Vagina (tissue), 2 donors: Measurements from ENCODE around the gene PEX26.

Source experiments
- POLR2A ChIP-seq, 2 donors: fragments of 450-650 bp; IDR thresholded peaks; one replicate each; pipeline ENCODE4 v1.6.1; 2017; ENCODE audit warnings: antibody characterized with exemption in 2 of 2, mild to moderate bottlenecking in 2 of 2, moderate library complexity in 2 of 2
- TF ChIP-seq, protein P1 (sequence below), 3 experiments: fragments of 450-650 bp in 2 of 3; fragments of 200-600 bp in 1 of 3; sonication (generic) in 1 of 3; IDR thresholded peaks; one replicate each; pipeline ENCODE4 v1.5.1; 2017 to 2019; ENCODE audit warnings: antibody characterized with exemption in 3 of 3, mild to moderate bottlenecking in 2 of 3, moderate library complexity in 2 of 3

DNA sequence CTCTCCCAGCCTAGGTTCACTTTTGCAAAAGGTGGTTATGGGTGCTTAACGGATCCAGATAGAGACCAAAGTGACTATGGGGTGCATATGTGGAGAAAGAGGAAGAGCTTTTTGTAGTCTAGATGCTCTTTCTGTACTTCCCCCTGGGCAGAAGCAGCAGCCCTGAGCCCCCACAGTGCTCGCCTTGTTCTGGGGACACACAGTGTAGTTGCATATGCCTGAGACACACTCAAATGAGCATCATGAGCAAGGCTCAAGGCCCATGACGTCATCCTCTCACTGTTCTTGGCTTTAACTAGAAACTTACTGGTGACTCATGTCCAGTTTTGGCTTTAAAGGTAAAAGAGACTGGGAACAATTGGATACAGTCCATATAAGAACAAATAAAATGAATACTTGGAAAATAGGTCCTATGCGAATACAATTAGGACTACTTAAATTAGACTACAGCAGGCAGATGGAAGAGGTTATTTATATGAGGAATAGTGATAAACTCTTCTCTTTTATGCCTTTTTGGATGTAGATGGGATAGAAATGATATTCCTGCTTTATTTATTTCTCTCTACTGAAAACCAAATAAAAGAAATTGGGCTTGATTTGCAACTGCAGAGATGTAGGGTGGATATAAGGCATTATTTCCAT, 20.1 kb upstream of the PEX26 start:
- TF ChIP-seq, protein P1, sequence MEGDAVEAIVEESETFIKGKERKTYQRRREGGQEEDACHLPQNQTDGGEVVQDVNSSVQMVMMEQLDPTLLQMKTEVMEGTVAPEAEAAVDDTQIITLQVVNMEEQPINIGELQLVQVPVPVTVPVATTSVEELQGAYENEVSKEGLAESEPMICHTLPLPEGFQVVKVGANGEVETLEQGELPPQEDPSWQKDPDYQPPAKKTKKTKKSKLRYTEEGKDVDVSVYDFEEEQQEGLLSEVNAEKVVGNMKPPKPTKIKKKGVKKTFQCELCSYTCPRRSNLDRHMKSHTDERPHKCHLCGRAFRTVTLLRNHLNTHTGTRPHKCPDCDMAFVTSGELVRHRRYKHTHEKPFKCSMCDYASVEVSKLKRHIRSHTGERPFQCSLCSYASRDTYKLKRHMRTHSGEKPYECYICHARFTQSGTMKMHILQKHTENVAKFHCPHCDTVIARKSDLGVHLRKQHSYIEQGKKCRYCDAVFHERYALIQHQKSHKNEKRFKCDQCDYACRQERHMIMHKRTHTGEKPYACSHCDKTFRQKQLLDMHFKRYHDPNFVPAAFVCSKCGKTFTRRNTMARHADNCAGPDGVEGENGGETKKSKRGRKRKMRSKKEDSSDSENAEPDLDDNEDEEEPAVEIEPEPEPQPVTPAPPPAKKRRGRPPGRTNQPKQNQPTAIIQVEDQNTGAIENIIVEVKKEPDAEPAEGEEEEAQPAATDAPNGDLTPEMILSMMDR (IDR thresholded peaks at IDR 0.05), result no peak
- TF ChIP-seq POLR2A (IDR thresholded peaks at IDR 0.05), result peak in 1 of 2 donors; percentile 20
